ENCODE results near the gene ZPBP.

Gene ZPBP

DNA sequence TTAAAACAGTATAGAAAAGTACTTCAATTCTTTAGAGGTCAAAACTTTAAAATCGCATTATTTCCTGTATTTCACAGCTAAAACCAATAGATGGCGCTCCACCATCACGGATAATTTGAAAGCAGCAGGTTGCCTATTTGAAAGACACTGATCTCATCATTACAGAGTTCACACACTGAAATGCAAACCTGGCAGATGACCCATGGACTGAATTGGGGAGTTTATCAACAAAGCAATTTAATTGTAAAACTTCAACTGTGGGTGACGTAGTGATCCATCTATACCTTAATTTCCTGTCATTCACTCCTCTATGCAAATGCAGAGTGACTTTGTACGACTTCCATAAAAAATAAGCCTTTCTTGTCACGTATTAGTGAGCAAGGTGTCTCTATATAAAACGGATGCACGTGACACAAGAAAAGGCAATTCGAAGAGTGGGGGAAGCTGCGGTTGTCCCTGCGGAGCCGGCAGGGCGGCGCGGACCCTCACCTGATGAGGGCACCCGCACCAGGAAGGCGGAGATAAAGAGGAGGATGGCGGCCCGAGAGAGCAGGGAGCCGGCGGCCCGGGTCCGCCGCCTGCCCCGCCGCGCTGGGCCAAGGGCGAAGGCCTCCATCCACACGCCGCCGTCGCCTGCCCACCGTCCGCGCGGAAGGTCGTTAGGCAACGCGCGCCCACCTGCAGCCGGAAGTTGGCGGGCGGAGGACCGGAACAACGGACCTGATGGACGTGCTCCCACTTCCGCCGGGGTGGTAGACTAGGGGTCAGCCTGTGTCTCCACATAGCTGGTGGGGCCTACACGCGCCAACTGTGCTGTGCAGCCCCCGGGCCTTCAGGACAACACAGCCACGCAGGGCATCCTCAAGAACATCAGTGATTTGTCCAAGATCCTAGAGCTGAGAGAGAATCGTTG, at the start of gene ZPBP:
Gene ZPBP, minus strand, starts transcription at position 668 of the 913 bp plus-strand sequence. Its CDS starts 52 bp downstream, at position 616.
- FAIRE-seq = peak; percentile 94
- no peak for TF ChIP-seq POLR2A (IDR thresholded peaks at IDR 0.05; ENCODE audit: low read depth, low read length)
- DNase-seq (ENCODE audit: insufficient read length, low spot score) = no peak

- FAIRE-seq (peak; percentile 80), DNase-seq (ENCODE audit: insufficient read length, low spot score) (no peak)
- TF ChIP-seq POLR2A (IDR thresholded peaks at IDR 0.05; ENCODE audit: low read depth, low read length) = no peak
These were observed 49.5 kb upstream of the ZPBP start for GRCh38 chr7:50142425-50143017.

DNA sequence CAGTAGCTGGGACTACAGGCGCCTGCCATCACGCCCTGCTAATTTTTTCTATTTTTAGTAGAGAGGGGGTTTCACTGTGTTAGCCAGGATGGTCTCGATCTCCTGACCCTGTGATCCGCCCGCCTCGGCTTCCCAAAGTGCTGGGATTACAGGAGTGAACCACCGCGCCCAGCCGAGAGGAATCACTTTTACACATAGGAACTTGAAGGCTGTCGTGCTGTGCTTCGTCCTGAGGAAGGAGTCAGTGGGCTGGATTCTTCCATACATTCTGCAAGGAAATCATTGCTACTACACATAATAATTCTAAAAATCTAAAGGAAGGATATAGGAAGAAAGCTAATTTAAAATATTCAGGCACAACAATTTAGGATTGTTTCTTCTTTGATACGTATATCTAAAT, 48.8 kb upstream of the ZPBP start:
- no peak for TF ChIP-seq POLR2A (IDR thresholded peaks at IDR 0.05; ENCODE audit: low read depth, low read length)
- DNase-seq (ENCODE audit: insufficient read length, low spot score) (no peak), FAIRE-seq (no peak)

GRCh38 chr7:50141131-50141530, 48.1 kb upstream of the ZPBP start:
- DNase-seq (ENCODE audit: insufficient read length, low spot score) (no peak), FAIRE-seq (no peak)
- no peak for TF ChIP-seq POLR2A (IDR thresholded peaks at IDR 0.05; ENCODE audit: low read depth, low read length)

DNA sequence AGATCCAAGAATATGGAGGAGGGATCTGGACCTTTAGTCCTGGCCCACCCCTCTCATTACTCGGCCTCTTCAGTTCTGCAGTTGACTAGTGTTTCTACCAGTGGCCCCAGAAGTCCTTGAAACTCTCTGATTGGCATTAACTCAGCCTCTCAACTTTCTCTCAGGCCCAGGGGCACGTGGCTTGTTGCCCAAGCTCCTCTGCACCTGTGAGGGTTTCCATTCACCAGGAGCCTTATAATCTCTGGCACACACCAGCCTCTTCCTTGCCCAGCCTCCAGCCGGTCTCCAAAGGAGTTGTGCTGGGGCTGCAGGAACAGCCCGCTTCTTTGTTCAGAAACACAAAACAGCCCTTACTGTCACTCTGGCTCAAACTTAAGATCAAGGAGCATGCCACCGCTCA, 47.6 kb upstream of the ZPBP start:
- no peak for FAIRE-seq
- TF ChIP-seq POLR2A (IDR thresholded peaks at IDR 0.05; ENCODE audit: low read depth, low read length) = no peak
- DNase-seq (ENCODE audit: insufficient read length, low spot score) = no peak

GRCh38 chr7:50138101-50138500, 45.1 kb upstream of the ZPBP start:
- no peak for TF ChIP-seq POLR2A (IDR thresholded peaks at IDR 0.05; ENCODE audit: low read depth, low read length)
- DNase-seq (ENCODE audit: insufficient read length, low spot score) = no peak
- no peak for FAIRE-seq

DNA sequence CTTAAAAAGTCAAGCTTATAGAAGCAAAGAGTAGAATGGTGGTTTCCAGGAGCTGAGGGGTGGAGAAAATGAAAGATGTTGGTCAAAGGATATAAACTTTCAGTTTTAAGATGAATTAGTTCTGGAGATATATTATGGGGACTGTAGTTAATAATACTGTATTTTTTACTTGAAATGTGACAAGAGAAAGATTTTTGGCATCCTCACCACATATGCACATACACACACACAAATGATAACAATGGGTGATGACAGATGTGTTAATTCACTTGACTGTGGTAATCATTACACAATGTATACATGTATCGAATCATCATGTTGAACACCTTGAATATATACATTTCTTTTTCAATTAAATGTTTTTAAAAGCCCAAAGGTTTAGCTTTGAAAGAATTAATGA, 32.7 kb upstream of the ZPBP start:
- no peak for DNase-seq (ENCODE audit: insufficient read length, low spot score)
- no peak for FAIRE-seq
- no peak for TF ChIP-seq POLR2A (IDR thresholded peaks at IDR 0.05; ENCODE audit: low read depth, low read length)

- DNase-seq (ENCODE audit: insufficient read length, low spot score) = no peak
- no peak for TF ChIP-seq POLR2A (IDR thresholded peaks at IDR 0.05; ENCODE audit: low read depth, low read length)
- FAIRE-seq = no peak
These were observed 28.2 kb upstream of the ZPBP start for GRCh38 chr7:50121286-50121685.

GRCh38 chr7:50119815-50120637, 27.0 kb upstream of the ZPBP start:
- FAIRE-seq (no peak), DNase-seq (ENCODE audit: insufficient read length, low spot score) (no peak)
- TF ChIP-seq POLR2A (IDR thresholded peaks at IDR 0.05; ENCODE audit: low read depth, low read length) = no peak

- no peak for FAIRE-seq
- TF ChIP-seq POLR2A (IDR thresholded peaks at IDR 0.05; ENCODE audit: low read depth, low read length) = no peak
These were observed 19.2 kb upstream of the ZPBP start for GRCh38 chr7:50112250-50112649.

DNA sequence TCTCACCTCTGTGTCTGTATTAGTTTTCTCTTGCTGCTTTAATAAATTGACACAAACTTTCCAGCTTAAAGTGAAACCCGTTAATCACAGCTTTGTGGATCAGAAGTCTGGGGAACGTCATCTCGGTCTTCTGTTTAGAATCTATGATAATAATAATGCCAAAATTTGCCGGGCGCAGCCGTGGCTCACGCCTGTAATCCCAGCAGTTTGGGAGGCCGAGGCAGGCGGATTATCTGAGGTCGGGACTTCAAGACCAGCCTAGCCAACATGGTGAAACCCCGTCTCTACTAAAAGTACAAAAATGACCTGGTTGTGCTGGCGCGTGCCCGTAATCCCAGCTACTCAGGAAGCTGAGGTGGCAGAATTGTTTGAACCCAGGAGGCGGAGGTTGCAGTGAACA, 8.8 kb upstream of the ZPBP start:
- FAIRE-seq (no peak), DNase-seq (ENCODE audit: insufficient read length, low spot score) (no peak)
- no peak for TF ChIP-seq POLR2A (IDR thresholded peaks at IDR 0.05; ENCODE audit: low read depth, low read length)

More at GRCh38 chr7:50112250-50112649, 19.2 kb upstream of the ZPBP start:
- DNase-seq (ENCODE audit: insufficient read length, low spot score) = no peak

DNA sequence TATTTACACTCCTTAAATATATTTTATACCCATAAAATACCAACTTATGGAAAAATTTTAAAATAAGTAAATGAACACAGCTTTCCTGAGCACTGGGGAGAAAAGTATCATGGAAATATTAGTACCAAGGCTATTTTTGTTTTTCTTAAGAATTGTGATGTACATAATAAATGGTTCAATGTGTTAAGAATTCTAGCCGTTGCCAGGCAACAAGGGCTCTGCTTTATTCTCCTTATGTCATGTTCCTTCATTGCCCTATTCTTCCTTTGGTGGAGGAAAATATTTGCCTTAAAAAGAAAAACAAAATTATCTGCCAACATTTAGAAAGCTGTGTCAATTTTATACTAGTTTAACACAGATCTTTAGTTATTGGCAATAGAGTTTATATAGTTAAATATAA, 2.6 kb upstream of the ZPBP start:
- DNase-seq (ENCODE audit: insufficient read length, low spot score) = no peak
- FAIRE-seq = no peak

GRCh38 chr7:50088463-50089129, 4.5 kb downstream of the ZPBP start:
- no peak for FAIRE-seq

More for the DNA sequence above, 2.6 kb upstream of the ZPBP start:
- TF ChIP-seq POLR2A (IDR thresholded peaks at IDR 0.05; ENCODE audit: low read depth, low read length) = no peak

More at GRCh38 chr7:50088463-50089129, 4.5 kb downstream of the ZPBP start:
- DNase-seq (ENCODE audit: insufficient read length, low spot score) = no peak
- no peak for TF ChIP-seq POLR2A (IDR thresholded peaks at IDR 0.05; ENCODE audit: low read depth, low read length)

All from H54 (cell line).